IPS-11a (cell line): Measurements from ENCODE around the gene LGI2.
A peak's percentile ranks its signal among the peaks of the same experiment; 100 is the strongest.
"Not testable (repeated sequence)": the region's sequence is repeated elsewhere in the genome, so short reads cannot be mapped to it uniquely, and the experiment has no call there.

Source experiments
- H3K4me3 ChIP-seq: one replicate; pipeline ENCODE4 v1.5.1; 2013; ENCODE audit warnings: low read depth, low read length, control low read depth

LGI2 gene

DNA sequence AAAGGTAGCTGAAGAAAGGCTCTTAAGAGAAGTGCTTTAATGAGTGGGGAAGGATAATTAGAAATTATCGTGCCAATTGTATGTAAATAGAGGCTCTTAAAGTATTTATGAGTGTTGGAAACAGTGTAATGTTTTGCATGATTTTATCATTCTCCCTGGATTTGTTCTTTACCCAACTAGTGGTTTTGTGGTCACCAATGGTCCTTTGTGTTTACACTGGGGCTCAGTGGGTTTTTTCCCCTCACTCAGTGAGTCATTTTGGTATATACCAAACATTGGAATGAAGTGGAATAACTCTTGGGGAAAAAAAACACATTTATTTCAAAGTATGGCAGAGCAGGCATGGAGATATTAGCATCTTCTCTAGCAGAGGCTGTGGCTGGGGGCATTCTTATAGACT is 20.8 kb upstream of the LGI2 start:
- H3K4me3 ChIP-seq = no peak overlapping the region

DNA sequence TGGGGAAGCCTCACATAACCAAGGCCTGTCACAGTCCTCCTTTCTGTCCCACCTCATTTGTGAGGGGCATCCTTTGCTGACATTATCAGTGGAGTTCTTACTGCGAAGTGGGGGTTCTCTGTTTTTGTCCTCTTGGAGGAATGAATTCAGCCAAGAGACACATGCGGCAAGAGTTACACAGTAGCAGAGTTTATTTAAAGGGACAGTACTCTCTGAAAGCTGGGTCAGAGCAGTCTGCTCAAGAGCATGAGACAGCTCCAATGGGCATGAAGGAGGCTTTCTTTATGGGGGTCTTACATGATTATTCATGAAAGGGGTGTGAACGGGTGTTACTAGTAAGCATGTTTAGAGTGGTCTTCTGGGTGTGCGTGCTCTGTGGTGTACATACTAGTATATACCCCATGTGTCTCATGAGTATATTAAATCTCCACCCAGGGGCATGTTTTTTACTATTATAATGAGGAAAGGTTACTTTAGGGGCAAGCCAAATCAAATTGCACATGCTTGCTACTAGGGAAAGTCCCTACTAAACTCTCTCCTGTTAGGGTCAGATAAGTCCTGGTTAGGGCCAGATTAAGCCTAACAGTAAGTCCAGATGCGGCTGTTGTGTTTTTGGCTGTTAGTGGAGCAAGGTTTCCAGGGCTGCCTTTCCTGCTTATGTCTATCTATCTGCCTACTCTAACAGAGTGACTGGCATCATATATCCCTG is 19.8 kb upstream of the LGI2 start:
- H3K4me3 ChIP-seq = no peak overlapping the region

DNA sequence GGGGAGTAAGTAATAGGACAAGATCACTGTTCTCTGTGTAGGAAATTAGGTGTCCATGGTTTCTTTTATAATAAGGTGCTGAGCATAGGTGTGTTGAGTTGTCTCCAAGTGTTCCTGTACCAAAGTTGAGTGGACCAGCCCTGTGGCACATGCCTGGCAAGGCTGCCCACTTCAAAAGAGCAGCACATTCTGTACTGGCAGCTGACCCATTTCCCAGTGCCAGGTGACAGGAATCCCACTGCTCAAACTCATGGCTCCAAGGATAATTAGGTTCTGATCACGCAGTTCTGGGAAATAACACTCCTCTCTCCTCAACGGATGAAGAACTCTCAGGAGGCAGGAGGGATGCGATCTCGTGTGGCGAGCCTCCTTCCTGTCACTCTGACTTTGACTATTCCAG is 12.8 kb upstream of the LGI2 start:
- H3K4me3 ChIP-seq = no peak overlapping the region

DNA sequence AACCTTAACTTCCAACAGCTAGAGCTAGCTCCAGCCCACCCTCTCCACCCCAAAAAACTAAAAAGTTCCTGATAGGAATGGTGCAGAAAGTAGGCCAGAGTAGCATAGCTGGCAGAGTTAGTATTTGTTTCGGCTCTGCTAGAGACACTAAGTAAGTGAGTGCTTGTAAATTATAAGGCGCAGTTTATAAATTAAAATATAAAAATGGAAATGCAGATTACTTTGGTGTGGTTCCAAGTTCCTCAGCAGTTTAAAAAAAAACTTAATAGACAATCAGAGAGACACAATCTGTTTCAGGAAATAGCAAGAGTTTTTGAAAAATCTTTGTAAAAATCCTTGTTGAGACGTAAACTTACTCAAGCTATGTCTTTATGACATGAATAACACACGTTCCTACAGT is 2.8 kb upstream of the LGI2 start:
- no peak overlapping the region for H3K4me3 ChIP-seq

DNA sequence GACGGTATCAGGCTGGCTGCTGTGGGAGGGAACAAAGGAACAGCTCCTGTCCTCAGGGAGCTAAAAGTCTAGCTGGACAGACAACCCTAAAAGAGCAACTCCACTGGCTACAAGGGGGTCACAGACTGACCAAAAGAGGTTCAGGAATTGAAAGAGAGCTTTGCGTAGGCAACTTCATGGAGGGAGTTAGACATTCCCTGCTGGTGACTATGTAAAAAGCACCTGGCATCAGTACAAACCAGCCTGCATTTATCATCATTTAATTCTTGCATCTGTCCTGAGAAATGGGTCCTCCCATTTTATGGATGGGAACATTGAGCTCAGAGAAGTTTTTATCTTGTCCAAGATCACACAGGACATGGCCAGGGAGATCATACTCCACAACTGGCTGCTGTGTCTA is 1.4 kb upstream of the LGI2 start:
- H3K4me3 ChIP-seq = no peak overlapping the region

DNA sequence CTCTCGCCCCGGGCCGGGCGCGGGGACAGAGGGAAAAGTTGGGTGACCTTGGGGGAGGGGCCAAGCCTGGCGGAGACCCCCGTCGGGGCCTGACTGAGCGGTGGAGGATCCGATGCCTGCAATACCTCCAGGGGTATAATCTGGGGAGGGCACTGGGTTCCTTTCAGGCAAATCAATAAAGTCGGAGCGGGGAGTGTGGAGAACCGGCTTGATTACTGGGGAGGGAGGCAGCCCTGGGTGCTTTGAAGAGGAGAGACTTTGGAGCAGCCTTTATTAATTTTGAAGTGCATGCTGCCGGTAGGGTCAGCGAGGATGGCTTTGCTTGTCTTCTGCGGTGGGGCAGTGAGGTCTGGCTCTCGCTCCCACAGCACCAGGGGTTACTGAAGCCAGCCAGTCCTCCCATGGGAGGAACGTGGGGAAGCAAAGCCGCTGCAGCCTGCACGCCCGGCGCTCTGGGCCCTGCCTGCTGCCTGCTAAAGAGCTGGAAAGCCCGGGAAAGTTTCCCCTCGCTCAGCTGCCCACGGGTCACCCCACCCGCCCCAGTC is 403 bp upstream of the LGI2 start:
- H3K4me3 ChIP-seq = peak overlapping the region; percentile 44

DNA sequence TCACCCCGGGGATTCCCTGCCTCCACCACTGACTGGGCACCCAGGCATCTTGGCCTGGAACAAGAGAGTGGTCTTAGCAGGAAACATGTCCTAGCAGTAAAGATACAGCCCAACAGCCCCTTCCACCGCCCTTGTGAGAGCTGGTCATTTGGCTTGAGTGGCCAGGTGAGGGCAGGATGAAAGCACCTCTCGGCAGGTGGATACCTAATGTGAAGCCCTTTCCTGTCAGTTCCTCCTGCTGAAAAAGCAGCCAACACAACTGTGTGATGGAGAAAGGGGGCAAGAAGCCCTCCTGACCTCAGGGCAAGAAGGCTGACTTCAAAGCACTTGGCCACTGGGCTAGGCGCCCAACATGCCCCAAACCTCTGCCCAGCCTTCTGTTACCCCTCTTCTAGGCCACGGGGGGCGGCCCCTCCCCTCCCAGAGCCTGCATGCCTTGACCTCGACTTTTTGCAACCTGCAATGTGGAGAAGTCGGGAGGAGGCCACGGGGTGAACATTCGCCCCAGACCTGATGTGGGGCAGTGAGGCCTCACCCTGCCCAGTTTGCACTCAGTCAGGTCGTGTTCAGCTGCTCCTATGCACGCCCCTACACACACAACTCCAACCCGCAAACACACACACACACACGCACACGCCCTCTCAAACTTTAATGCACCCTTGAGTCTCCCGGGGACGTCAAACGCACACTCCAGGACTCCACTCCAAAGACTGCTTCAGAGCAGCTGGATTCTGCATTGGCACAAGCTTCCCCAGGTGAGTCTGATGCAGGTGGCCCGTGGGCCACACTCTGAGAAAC is 1.1 kb downstream of the LGI2 start:
- H3K4me3 ChIP-seq = peak overlapping the region; percentile 58

DNA sequence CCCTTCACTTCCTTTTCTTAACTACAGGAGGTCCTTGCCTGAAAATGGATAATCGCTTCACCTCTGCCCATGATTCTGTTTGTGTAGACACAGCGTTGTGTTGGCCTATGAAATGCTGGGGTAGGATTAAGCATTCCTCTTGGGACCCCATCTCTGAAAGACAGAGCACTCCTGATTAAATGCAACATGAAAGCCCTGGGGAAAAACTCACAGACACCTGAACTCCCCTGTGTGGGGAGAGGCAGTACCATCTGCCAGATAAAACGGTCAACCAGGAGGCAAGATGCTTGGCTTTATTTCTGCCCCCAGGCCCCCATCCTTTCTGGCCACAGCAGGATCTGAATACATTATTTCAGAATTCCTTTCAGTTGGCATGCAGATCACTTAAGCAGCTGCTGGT is 1.9 kb downstream of the LGI2 start:
- no peak overlapping the region for H3K4me3 ChIP-seq

DNA sequence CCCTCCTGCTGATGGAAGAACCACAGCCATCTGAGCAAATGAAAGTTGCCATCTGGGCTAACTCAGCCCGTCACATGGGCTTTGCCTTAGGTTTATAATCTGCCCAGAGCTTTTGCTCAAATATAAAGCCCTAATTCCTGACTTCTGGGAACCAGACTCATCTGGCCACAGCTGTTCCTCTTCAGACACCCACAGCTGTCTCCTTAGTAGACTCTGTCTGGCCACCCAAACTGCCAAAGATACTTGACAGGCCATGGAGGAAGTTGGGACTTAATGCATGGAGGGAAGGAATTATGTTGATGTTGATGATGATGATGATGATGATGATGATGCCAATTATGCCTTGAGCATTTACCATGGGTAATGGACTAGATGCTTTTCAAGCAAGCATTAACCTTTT is 8.0 kb downstream of the LGI2 start:
- no peak overlapping the region for H3K4me3 ChIP-seq

DNA sequence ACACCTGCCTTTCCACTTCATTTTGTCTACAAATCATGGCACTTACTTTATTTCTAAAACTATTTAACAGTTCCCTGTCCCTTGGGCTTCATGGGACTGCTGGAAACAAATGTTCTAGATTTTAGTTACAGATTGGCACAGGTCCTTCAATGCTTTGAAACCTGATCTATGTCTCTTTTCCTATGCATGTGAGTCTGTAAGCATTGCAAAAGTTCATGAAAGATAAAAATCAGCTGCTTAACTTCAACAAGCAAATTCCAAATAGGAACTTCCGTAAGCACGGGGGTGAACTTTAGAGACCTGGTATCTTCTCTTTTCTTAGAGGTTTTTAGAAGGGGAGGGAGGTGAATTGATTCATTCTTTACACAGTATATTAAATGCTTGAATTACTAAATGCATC is 9.5 kb downstream of the LGI2 start:
- no peak overlapping the region for H3K4me3 ChIP-seq

DNA sequence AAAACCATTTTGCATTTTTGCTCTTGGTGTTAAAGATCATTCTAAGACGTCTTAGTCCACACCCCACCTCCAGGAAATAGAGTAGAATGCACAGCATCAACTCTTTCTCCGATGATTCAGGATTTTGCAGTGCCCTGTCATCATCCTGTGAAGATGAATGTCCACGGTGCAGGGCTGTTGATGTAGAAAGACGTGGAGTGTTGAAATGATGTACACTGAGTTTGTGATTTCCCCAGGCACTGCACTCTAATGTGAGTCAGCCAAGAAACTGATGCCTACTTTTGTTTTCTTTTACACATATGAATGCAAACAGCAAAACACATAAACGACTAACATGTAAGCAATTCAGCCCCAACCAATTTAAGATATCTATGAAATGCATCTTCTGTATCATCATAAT is 10.5 kb downstream of the LGI2 start:
- no peak overlapping the region for H3K4me3 ChIP-seq

DNA sequence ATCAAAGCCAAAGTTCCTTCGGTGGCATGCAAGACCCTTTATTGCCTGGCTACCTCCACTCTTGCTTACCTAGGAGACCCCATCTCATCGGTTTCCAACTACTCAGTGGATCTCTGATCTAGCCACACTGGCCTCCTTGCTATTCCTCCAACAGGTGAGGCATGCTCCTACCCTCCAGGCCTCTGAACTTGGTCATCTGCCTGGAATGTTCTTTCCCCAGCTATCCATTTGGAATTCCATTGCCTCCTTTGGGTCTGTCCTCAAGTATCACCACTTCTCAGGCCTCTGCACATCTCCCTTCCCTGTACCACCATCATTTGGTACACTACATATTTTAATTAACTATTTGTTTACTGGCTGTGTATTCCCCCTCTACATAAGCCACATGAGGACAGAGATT is 11.2 kb downstream of the LGI2 start:
- H3K4me3 ChIP-seq = no peak overlapping the region

DNA sequence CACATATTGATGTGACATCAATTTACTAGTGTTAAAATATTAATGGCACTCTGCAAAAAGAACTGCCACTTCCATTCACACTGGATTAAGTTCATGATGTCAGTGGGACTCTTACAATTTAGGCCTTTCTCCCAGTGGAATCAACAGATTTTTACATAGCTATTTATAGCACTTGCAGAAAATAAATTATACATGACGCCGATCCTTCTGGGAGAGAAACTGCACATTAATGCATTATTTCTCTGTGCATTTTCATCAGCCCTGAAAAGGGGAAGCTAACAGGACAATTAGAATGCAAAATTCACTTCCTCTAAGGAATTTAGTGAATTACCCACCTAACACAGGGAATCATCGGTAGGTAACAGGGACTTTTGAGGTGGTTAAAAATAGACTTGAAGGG is 15.7 kb downstream of the LGI2 start:
- H3K4me3 ChIP-seq = no peak overlapping the region

DNA sequence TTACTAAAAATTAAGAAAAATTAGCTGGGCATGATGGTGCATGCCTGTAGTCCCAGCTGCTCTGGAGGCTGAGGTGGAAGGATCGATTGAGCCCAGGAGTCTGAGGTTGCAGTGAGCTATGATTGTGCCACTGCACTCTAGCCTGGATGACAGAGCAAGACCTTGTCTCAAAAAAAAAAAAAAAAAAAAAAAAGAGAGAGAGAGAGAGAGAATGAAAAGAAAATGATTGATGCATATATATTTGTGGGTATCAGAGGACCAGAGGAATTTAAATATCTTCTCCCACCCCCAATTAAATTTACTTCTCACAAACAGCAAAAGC is 16.1 kb downstream of the LGI2 start:
- H3K4me3 ChIP-seq = not testable (repeated sequence)

DNA sequence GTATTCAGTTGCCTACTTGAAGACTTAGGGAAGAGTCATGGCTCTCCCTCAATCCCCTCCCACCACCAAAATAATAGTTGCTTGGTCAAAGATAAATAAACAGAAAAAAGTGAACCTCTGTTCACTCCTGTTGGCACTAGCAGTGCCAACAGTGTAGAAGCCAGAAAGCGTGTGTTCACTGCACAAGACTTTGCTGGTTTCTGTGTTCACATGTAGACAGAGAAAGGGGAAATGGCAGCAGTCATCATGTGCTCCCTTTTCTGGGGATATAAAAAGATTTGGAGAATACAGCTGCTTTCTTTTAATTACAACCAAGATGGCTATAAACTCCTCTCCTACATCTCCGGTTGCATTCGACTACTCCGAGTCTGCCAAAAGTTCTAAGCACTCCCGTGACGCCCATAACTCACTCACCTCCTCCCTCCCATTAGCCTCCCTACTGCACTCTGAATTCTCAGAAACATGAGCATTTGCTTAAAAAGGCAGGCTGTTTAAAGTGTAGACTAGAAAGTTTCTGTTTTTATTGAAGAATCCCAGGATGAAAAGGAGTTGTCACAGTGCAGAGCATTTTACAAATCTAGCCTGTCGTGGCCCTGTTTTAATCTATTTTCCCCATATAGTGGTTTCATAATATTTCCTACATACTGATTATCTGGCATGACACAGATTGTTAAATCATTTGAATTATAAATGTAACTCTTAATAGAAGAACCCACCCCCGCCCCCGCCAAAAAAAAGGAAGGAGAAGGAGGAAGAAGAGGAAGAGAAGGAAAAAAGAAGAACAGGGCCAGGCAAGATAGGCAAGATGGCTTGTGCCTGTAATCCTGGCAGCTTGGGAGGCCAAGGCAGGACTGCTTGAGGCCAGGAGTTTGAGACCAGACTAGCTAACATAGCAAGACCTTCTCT is 16.7 kb downstream of the LGI2 start:
- H3K4me3 ChIP-seq = no peak overlapping the region

DNA sequence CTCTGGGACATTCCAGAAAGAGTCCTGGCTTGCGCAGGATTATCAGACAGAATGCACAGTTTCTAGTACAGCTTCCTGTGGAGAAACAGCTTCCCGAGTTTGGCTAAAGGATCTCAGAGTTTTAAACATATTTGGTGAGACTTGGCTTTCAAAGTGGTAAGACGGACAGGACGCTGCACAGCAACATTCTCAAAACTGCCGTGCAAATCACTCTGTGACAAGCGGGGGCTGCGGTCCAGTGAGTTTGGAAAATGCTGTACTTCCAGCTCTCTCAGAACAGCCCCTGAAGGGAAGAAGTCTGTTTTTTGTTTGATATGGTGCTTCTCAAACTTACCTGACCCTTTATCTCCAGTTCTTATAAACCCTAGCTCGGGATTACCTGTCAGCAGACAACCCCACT is 18.1 kb downstream of the LGI2 start:
- no peak overlapping the region for H3K4me3 ChIP-seq

DNA sequence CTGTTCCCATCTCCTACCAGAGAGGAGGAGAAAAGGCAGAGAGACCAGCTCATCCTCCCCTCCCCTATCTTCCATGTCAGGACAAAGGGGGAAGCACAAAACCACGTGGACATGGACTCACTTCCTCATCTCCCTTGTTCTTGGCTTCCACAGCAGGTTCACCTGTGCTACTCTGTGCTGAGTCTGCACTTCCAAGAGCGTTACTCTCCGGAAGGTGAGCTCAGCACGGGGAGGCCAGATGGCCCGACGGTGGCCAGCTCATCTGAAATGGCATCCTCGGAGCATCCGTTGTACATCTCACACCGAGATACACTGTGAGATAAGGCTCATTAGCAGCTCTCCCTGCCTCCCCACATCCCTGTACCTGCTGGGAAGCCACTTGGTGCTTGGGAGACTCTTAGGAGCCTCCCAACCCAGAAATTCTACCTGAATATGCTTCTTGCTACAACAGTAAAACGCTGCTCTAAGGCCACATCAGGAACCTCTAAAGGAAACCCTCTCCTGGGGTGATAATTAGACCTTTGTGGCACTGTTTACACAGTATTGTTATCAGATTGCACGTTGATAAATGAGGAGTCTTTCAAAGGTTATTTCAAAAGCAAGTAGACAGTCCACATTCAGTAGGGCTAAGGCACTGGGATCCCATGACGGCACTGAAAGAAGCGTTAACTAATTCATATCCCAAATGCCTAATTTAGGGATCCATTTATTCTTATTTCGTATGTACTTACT is 19.4 kb downstream of the LGI2 start:
- no peak overlapping the region for H3K4me3 ChIP-seq

DNA sequence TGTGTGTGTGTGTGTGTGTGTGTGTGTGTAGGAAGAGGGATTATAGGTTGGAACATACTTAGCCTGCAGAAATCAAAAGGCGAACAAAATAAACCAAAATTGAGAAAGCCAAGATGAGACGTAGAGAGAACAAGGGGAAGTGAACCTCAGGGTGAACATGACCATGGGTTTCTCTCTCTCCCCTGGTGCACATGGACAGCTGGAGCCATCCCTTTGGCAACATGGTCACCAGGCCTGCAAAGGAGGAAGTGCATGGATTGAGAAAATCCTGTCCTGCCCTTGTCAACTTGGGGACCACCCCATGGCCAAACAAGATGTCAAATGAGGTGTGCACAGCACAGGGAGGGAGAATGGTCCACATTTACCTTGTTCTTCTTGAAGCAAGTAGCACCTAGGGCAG is 23.1 kb downstream of the LGI2 start:
- H3K4me3 ChIP-seq = no peak overlapping the region

DNA sequence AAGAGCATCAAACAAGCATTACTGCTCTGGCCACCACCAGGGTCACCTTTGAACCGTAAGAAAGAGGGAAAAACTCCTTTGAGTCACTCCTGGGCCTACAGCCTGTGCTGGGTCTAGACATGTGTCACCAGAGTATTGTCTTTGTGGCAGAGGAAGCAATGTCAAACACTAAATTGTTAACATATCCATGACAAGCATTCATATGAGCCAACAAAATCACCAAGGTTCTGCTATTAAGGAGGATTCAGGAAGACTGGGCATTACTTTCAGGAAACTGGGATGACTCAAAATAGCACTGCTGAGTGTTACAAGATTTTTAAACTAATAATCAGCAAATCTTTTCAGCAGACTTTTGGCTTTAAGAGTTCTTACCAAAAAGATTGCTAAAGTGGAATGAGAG is 28.1 kb downstream of the LGI2 start:
- no peak overlapping the region for H3K4me3 ChIP-seq

DNA sequence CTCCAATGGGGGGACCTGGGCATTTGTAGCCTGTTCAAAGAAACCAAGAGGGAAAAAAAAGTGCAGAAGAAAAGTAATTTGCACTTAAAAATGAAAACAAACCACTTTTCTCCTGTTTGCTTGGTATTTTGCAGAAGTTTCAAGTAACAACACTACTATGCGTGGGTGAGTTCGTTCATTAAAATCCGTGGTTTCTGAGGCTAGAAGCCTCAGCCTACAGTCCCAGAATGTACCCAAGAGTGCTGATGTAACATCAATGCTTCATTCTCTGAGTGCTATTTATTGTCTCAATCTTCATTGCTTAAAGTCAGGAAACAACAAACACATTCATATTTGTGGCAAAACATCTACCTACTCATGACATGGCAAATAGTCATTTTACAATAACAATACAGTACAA is 29.2 kb downstream of the LGI2 start:
- H3K4me3 ChIP-seq = no peak overlapping the region

DNA sequence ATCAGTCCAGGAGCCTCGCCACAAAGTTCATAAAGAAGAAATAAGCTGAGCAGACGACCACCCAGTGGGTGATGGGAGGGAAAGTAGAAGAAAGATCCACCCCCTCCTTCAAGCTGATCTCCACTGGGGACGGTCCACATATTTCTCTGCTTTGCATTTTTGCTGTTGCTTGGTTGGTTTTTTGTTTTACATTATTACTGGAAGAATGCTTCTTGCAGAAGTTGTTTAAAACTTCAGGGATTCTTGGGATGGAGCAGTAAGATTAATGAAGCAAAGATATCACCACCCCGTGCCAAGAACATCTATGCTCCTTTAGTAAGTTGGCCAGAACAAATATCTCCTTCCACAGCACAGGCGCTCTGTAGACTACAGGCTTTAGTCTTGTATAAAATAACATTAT is 30.1 kb downstream of the LGI2 start:
- no peak overlapping the region for H3K4me3 ChIP-seq
